ENCODE data around the gene BCR. TPM values are rescaled to one million over a fixed set of nuclear protein-coding genes. Genes with fewer than 3 reads are reported as not detected.

BCR gene
- total and polyA plus RNA-seq, 2 of the 13 experiments (the other 11 are each of a cell fraction or from before 2014, with no cell fraction given) = 19.9 to 33.6 TPM

DNA sequence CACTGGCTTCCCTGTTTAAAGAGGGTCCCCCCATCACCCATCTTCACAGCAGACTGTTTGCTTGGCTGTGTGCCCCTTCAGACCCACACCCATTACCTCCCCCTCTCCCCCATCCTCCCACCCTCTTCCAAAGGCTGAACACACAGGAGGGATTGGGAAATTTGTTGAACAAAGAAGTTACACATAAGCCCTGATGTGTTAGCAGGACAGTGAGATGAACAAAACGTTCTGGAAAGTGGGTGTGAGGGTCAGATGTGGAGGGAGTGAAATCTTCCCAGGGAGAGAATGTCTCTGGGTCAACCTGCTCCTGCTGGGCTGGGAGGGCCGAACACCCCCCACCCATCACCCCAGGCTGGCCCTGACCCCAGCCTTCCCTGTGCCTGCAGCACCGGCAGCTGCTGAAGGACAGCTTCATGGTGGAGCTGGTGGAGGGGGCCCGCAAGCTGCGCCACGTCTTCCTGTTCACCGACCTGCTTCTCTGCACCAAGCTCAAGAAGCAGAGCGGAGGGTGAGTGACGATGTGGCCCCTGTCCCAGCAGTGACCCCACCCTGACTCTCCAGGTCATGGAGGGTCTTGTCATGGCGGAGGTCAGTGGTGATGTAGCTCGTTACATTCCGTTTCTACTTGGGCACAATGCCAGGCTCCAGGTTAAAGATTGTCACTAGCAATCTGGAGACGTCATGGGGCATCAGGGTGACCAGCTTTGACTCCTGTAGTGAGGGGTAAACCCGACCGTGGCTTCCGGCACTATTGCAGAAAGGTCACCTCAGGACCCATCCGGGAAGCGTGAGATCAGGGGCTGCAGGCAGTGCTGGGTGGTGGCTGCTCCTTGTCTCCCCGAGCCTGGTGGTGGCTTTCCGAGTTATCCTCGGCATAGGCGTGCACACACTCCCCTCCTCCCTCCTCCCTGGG lies 103.5 kb downstream of the BCR start (continued):
- TF ChIP-seq, protein P1, sequence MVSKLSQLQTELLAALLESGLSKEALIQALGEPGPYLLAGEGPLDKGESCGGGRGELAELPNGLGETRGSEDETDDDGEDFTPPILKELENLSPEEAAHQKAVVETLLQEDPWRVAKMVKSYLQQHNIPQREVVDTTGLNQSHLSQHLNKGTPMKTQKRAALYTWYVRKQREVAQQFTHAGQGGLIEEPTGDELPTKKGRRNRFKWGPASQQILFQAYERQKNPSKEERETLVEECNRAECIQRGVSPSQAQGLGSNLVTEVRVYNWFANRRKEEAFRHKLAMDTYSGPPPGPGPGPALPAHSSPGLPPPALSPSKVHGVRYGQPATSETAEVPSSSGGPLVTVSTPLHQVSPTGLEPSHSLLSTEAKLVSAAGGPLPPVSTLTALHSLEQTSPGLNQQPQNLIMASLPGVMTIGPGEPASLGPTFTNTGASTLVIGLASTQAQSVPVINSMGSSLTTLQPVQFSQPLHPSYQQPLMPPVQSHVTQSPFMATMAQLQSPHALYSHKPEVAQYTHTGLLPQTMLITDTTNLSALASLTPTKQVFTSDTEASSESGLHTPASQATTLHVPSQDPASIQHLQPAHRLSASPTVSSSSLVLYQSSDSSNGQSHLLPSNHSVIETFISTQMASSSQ (IDR thresholded peaks at IDR 0.05; ENCODE audit: low read depth) = no peak
- TF ChIP-seq, protein P1 (CRISPR knock-in tag; IDR thresholded peaks at IDR 0.05; ENCODE audit: borderline replicate concordance) = peak; percentile 39; the same call in 1 of the 2 replicates
- TF ChIP-seq NR2F6 (IDR thresholded peaks at IDR 0.05) (peak; percentile 59), NR2F6 (CRISPR knock-in tag; IDR thresholded peaks at IDR 0.05) (peak; percentile 80), KAT8 (CRISPR knock-in tag; IDR thresholded peaks at IDR 0.05) (0 out of 2 replicates have a peak, but pooled peaks have one; percentile 25), NCOA2 (CRISPR knock-in tag; IDR thresholded peaks at IDR 0.05) (peak; percentile 33; the same call in 1 of the 2 replicates), CCDC6 (CRISPR knock-in tag; IDR thresholded peaks at IDR 0.05) (no peak), NR2C2 (CRISPR knock-in tag; IDR thresholded peaks at IDR 0.05; ENCODE audit: borderline replicate concordance) (peak; percentile 40; the same call in 1 of the 2 replicates), ZSCAN21 (CRISPR knock-in tag; IDR thresholded peaks at IDR 0.05; ENCODE audit: borderline replicate concordance) (0 out of 2 replicates have a peak, but pooled peaks have one; percentile 42), ZSCAN30 (CRISPR knock-in tag; IDR thresholded peaks at IDR 0.05) (no peak), ZFP1 (CRISPR knock-in tag; IDR thresholded peaks at IDR 0.05) (0 out of 2 replicates have a peak, but pooled peaks have one; percentile 34), ZNF556 (CRISPR knock-in tag; IDR thresholded peaks at IDR 0.05; ENCODE audit: borderline replicate concordance) (0 out of 2 replicates have a peak, but pooled peaks have one; percentile 62), ZNF746 (CRISPR knock-in tag; IDR thresholded peaks at IDR 0.05) (peak; percentile 89), SOX5 (CRISPR knock-in tag; IDR thresholded peaks at IDR 0.05; ENCODE audit: borderline replicate concordance) (peak; percentile 79; the same call in 1 of the 2 replicates), ZNF281 (CRISPR knock-in tag; IDR thresholded peaks at IDR 0.05; ENCODE audit: borderline replicate concordance) (peak; percentile 66; the same call in 1 of the 2 replicates), DPF2 (CRISPR knock-in tag; IDR thresholded peaks at IDR 0.05; ENCODE audit: borderline replicate concordance, low read depth) (0 out of 2 replicates have a peak, but pooled peaks have one; percentile 25), NR2F1 (CRISPR knock-in tag; IDR thresholded peaks at IDR 0.05) (no peak), ZNF782 (CRISPR knock-in tag; IDR thresholded peaks at IDR 0.05; ENCODE audit: borderline replicate concordance) (no peak), TFAP4 (IDR thresholded peaks at IDR 0.05; ENCODE audit: borderline replicate concordance, low read depth) (peak; percentile 40; the same call in 1 of the 2 replicates), HNF4A (CRISPR knock-in tag; IDR thresholded peaks at IDR 0.05) (peak; percentile 38)
